NB4 (cell line): ENCODE measurements around the gene GRM7.

Experiments used
- DNase-seq: peaks from one replicate; pipeline ENCODE4 v3.0.0; 2010; ENCODE audit warnings: low read depth
- H3K4me3 ChIP-seq: one replicate; pipeline ENCODE4 v1.5.1; 2011; ENCODE audit warnings: mild to moderate bottlenecking, low read depth, low read length, moderate library complexity
- MYC ChIP-seq: IDR thresholded peaks from 2 replicates; pipeline ENCODE4 v1.6.1; 2011; ENCODE audit warnings: low read depth, low read length
- POLR2A ChIP-seq: IDR thresholded peaks from 2 replicates; pipeline ENCODE4 v1.6.1; 2011; ENCODE audit warnings: mild to moderate bottlenecking; ENCODE audit not compliant: insufficient read length; ENCODE audit errors: extremely low read depth
- TF ChIP-seq, protein P1 (sequence below): IDR thresholded peaks from one replicate; pipeline ENCODE4 v1.5.1; 2012; ENCODE audit warnings: low read depth, low read length
- TF ChIP-seq, protein P2 (sequence below): IDR thresholded peaks from 2 replicates; pipeline ENCODE4 v1.6.1; 2011; ENCODE audit warnings: low read depth, low read length

Gene GRM7

DNA sequence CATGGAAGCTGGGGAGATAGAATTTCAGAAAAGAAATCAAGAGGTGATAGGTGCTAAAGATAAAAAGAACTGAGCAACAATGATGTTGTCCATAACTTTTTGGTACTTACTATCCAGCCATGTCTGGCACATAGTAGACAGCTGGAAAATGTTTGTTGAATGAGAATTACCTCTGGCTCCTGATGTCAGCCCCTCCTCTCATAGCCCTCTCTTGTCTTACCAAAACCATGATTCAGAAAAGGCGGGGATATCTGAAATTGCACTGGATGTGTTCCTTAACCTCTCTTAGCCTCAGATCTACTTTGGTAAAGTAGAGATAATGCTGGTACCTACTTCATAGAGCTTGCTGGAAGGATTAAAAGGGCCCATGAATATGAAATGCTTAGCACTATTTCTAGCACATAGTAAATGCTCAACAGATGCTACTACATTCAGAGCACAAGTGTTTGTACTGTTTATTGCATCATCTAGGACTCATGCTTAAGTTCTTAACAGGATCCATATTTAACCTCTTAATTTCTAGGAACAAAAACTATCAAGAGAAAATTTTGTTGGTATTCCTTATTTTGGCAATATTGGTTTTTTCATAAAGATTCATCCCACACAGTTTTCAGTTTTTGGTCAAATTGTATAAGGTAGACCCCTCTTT, 859.9 kb downstream of the GRM7 start:
- TF ChIP-seq POLR2A, result no peak
- TF ChIP-seq, protein P1, sequence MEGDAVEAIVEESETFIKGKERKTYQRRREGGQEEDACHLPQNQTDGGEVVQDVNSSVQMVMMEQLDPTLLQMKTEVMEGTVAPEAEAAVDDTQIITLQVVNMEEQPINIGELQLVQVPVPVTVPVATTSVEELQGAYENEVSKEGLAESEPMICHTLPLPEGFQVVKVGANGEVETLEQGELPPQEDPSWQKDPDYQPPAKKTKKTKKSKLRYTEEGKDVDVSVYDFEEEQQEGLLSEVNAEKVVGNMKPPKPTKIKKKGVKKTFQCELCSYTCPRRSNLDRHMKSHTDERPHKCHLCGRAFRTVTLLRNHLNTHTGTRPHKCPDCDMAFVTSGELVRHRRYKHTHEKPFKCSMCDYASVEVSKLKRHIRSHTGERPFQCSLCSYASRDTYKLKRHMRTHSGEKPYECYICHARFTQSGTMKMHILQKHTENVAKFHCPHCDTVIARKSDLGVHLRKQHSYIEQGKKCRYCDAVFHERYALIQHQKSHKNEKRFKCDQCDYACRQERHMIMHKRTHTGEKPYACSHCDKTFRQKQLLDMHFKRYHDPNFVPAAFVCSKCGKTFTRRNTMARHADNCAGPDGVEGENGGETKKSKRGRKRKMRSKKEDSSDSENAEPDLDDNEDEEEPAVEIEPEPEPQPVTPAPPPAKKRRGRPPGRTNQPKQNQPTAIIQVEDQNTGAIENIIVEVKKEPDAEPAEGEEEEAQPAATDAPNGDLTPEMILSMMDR, result no peak
- no peak for TF ChIP-seq MYC
- TF ChIP-seq, protein P2, sequence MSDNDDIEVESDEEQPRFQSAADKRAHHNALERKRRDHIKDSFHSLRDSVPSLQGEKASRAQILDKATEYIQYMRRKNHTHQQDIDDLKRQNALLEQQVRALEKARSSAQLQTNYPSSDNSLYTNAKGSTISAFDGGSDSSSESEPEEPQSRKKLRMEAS, result no peak
- no peak overlapping the region for H3K4me3 ChIP-seq
- no peak for DNase-seq

DNA sequence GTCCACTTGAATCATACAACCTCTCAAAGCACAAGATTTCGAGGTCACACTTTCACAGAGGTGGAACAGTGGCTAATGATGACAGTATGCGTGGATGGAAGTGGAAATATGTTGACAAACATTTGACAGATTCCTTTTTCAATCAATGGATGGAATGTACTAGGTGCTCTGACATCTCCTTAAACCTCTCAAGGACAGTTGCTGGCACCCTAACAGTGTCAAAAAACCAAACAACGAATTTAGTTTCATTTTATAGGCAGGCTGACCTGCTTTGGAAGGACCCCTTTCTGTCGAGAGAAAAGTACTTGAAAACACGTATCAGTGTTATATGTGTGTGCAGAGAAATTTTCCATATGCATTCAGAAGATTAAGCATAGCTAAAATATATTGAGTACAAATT, 861.0 kb downstream of the GRM7 start:
- DNase-seq, result no peak
- H3K4me3 ChIP-seq, result no peak overlapping the region
- TF ChIP-seq MYC, result no peak
- TF ChIP-seq, protein P1, result no peak
- TF ChIP-seq, protein P2, result no peak
- TF ChIP-seq POLR2A, result no peak

DNA sequence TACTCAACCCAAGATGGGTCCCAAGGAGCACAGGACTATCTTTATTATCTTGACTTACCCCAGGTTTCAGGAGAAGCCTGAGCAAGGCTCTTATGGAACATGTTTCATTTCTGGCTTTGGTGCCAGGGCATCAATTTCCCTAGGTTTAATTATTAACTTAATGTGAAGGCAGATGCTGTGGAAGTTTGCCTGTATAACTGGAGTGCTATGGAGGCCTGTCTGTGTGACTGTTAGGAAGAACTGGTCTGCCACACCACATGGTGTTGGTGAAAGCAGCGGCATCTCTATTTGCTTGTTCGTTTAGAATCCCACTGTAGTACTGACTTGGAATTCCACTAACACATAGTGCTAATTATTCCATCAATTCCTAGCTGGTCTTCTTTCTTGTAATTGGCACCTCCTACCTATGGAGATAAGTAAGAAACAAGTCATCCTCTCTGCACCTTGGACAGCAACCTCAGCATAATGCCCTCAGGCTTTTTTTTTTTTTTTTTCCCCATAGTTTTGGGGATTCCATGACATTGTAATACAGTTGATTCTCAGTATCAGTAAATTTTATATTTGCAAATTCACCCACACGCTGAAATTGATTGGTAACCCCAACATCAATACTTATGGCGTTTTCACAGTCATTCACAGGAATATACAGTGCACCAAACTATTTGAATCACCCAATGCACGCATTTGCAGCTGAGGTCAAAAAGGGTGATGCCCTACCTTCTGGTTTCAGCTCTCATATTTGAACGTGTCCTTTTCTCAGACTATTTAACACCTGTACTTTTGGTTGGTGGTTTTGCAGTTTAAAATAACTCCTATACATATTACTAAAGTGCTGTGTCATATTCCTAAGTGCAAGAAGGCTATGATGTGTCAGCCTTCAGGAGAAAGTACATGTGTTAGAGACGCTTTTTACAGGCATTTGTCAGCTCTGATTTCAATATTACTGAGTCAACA, 867.9 kb downstream of the GRM7 start:
- H3K4me3 ChIP-seq, result no peak overlapping the region
- DNase-seq, result no peak
- TF ChIP-seq, protein P2, result no peak
- TF ChIP-seq MYC (no peak), POLR2A (no peak)
- TF ChIP-seq, protein P1, result no peak

- TF ChIP-seq MYC (no peak), POLR2A (no peak)
- TF ChIP-seq, protein P2, result no peak
- TF ChIP-seq, protein P1, result no peak
- no peak for DNase-seq
- no peak overlapping the region for H3K4me3 ChIP-seq
Measured at GRCh38 chr3:7733933-7734332, 873.0 kb downstream of the GRM7 start.

DNA sequence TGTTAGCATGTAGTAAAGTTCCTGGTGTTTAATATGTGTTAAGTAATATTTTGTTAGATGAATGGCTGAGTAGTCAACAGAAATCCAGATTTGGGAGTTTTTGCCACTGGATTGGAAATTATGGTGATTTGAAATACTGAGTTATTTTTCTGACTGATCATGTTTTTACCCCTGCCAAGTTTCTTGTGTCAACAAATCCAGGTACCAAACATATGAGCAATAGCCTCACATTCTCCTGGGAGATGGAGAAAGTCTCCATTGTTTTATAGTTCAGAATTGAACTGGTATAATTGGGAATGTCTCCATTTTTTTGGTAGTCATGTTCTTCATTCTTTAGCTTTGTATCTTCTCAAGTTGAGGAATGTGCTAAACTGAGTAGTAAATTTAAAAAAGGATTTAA, 873.5 kb downstream of the GRM7 start:
- no peak overlapping the region for H3K4me3 ChIP-seq
- DNase-seq, result no peak
- no peak for TF ChIP-seq POLR2A
- TF ChIP-seq MYC, result no peak
- TF ChIP-seq, protein P2, result no peak
- TF ChIP-seq, protein P1, result no peak
